HUES48 (cell line): ENCODE data around the gene MATN3.

Experiments
- H3K27ac ChIP-seq: one replicate; pipeline ENCODE4 v1.7.0; 2013; ENCODE audit warnings: low read depth, low read length, inconsistent platforms
- H3K27me3 ChIP-seq: 2 replicates; pipeline ENCODE4 v1.6.1; 2013; ENCODE audit warnings: mild to moderate bottlenecking, low read length; ENCODE audit not compliant: control insufficient read depth, insufficient read depth
- H3K36me3 ChIP-seq: 2 replicates; pipeline ENCODE4 v1.6.1; 2013; ENCODE audit warnings: low read length; ENCODE audit not compliant: control insufficient read depth, insufficient read depth
- H3K4me1 ChIP-seq: 2 replicates; pipeline ENCODE4 v1.6.1; 2013; ENCODE audit warnings: mild to moderate bottlenecking, low read length; ENCODE audit not compliant: control insufficient read depth, insufficient read depth
- H3K4me3 ChIP-seq: 2 replicates; pipeline ENCODE4 v1.5.1; 2013; ENCODE audit warnings: mild to moderate bottlenecking, low read depth, low read length
- H3K9ac ChIP-seq: 2 replicates; pipeline ENCODE4 v1.6.1; 2013; ENCODE audit warnings: mild to moderate bottlenecking, low read depth, low read length, moderate library complexity
- H3K9me3 ChIP-seq: 2 replicates; pipeline ENCODE4 v1.6.1; 2013; ENCODE audit warnings: low read length; ENCODE audit not compliant: control insufficient read depth, insufficient read depth

MATN3 gene

GRCh38 chr2:20012282-20013125 is at the start of gene MATN3:
MATN3 (minus strand) TSS chr2:20012668; CDS start chr2:20012631, 37 bp downstream.
- H3K4me1 ChIP-seq = peaks cover 16% of the 10 kb centered on the region
- H3K27me3 ChIP-seq = peaks cover 40% of the 10 kb centered on the region
- no peaks in the 10 kb centered on the region for H3K9me3 ChIP-seq
- H3K36me3 ChIP-seq = no peaks in the 10 kb centered on the region
- H3K4me3 ChIP-seq = peak within 1 kb of the TSS; percentile 68
- H3K9ac ChIP-seq = 0 out of 2 replicates have a peak within 1 kb of the TSS, but pooled peaks have one; percentile 8
- H3K27ac ChIP-seq = peak within 1 kb of the TSS; percentile 17

GRCh38 chr2:20061940-20062339 is 49.5 kb upstream of the MATN3 start:
- H3K4me1 ChIP-seq = no peaks in the 10 kb centered on the region

GRCh38 chr2:20061476-20061875 is 49.0 kb upstream of the MATN3 start:
- Histone ChIP-seq H3K4me3 (no peak overlapping the region), H3K4me1 (no peaks in the 10 kb centered on the region), H3K9ac (no peak overlapping the region)

More at GRCh38 chr2:20061940-20062339, 49.5 kb upstream of the MATN3 start:
- H3K27me3 ChIP-seq = no peaks in the 10 kb centered on the region
- no peak overlapping the region for H3K4me3 ChIP-seq
- H3K27ac ChIP-seq = no peak overlapping the region
- H3K9me3 ChIP-seq = no peaks in the 10 kb centered on the region
- H3K36me3 ChIP-seq = no peaks in the 10 kb centered on the region
- H3K9ac ChIP-seq = no peak overlapping the region

GRCh38 chr2:20060106-20060505 is 47.6 kb upstream of the MATN3 start:
- Histone ChIP-seq H3K9me3 (no peaks in the 10 kb centered on the region), H3K36me3 (no peaks in the 10 kb centered on the region), H3K27ac (no peak overlapping the region), H3K27me3 (no peaks in the 10 kb centered on the region; the same call in 1 of the 2 replicates), H3K4me3 (no peak overlapping the region), H3K9ac (no peak overlapping the region), H3K4me1 (no peaks in the 10 kb centered on the region)

More at GRCh38 chr2:20061476-20061875, 49.0 kb upstream of the MATN3 start:
- Histone ChIP-seq H3K9me3 (no peaks in the 10 kb centered on the region), H3K27ac (no peak overlapping the region), H3K27me3 (no peaks in the 10 kb centered on the region; the same call in 1 of the 2 replicates), H3K36me3 (no peaks in the 10 kb centered on the region)

- no peaks in the 10 kb centered on the region for H3K36me3 ChIP-seq
- H3K27ac ChIP-seq = no peak overlapping the region
- H3K9me3 ChIP-seq = no peaks in the 10 kb centered on the region
- H3K27me3 ChIP-seq = no peaks in the 10 kb centered on the region; the same call in 1 of the 2 replicates
- 0 out of 2 replicates have a peak, but pooled peaks cover 5% of the 10 kb centered on the region for H3K4me1 ChIP-seq
- H3K9ac ChIP-seq = no peak overlapping the region
- no peak overlapping the region for H3K4me3 ChIP-seq
Measured at GRCh38 chr2:20057268-20057667, 44.8 kb upstream of the MATN3 start.

GRCh38 chr2:20054931-20055330 is 42.5 kb upstream of the MATN3 start:
- no peaks in the 10 kb centered on the region for H3K36me3 ChIP-seq
- H3K4me1 ChIP-seq = 0 out of 2 replicates have a peak, but pooled peaks cover 5% of the 10 kb centered on the region
- H3K4me3 ChIP-seq = no peak overlapping the region
- no peaks in the 10 kb centered on the region for H3K9me3 ChIP-seq
- H3K9ac ChIP-seq = no peak overlapping the region
- no peaks in the 10 kb centered on the region; the same call in 1 of the 2 replicates for H3K27me3 ChIP-seq
- H3K27ac ChIP-seq = no peak overlapping the region

- no peak overlapping the region for H3K9ac ChIP-seq
- peaks cover 7% of the 10 kb centered on the region for H3K4me1 ChIP-seq
- no peaks in the 10 kb centered on the region; the same call in 1 of the 2 replicates for H3K27me3 ChIP-seq
- no peaks in the 10 kb centered on the region for H3K36me3 ChIP-seq
- no peak overlapping the region for H3K4me3 ChIP-seq
- no peak overlapping the region for H3K27ac ChIP-seq
- H3K9me3 ChIP-seq = no peaks in the 10 kb centered on the region
Measured at GRCh38 chr2:20054119-20054518, 41.7 kb upstream of the MATN3 start.

GRCh38 chr2:20052861-20053281 is 40.4 kb upstream of the MATN3 start:
- Histone ChIP-seq H3K4me3 (peak overlapping the region; percentile 85), H3K4me1 (peaks cover 20% of the 10 kb centered on the region), H3K9ac (peak overlapping the region; percentile 95; the same call in 1 of the 2 replicates), H3K27me3 (no peaks in the 10 kb centered on the region; the same call in 1 of the 2 replicates), H3K27ac (peak overlapping the region; percentile 89), H3K9me3 (no peaks in the 10 kb centered on the region), H3K36me3 (no peaks in the 10 kb centered on the region)

- Histone ChIP-seq H3K9ac (peak overlapping the region; percentile 95), H3K9me3 (no peaks in the 10 kb centered on the region), H3K27me3 (no peaks in the 10 kb centered on the region; the same call in 1 of the 2 replicates), H3K4me1 (peaks cover 21% of the 10 kb centered on the region), H3K27ac (peak overlapping the region; percentile 89), H3K36me3 (no peaks in the 10 kb centered on the region), H3K4me3 (peak overlapping the region; percentile 85)
Measured at GRCh38 chr2:20052229-20052851, 39.9 kb upstream of the MATN3 start.

GRCh38 chr2:20051532-20052228 is 39.2 kb upstream of the MATN3 start, which contains the start of gene LAPTM4A:
LAPTM4A (minus strand) TSS chr2:20051628; CDS start chr2:20051520, 108 bp downstream.
- peak within 1 kb of the TSS; percentile 95 for H3K9ac ChIP-seq
- H3K9me3 ChIP-seq = no peaks in the 10 kb centered on the region
- peak within 1 kb of the TSS; percentile 85 for H3K4me3 ChIP-seq

More at GRCh38 chr2:20051532-20052228, 39.2 kb upstream of the MATN3 start, which contains the start of gene LAPTM4A:
- no peaks in the 10 kb centered on the region for H3K36me3 ChIP-seq
- peak within 1 kb of the TSS; percentile 89 for H3K27ac ChIP-seq
- H3K4me1 ChIP-seq = peaks cover 21% of the 10 kb centered on the region
- no peaks in the 10 kb centered on the region; the same call in 1 of the 2 replicates for H3K27me3 ChIP-seq
